ENCODE data around the gene LAMC2. TPM values are rescaled to one million over a fixed set of nuclear protein-coding genes. Genes with fewer than 3 reads are reported as not detected.

Gene LAMC2
- total RNA-seq, 2 experiments from 2014 or later, result not detected

GRCh38 chr1:183214021-183214970 is 28.2 kb downstream of the LAMC2 start:
- ChIA-PET POLR2A (no interaction called here), CTCF (no interaction called here)
- DNase-seq (no peak), ATAC-seq (no peak)
- no peaks in the 10 kb centered on the region for H3K36me3 Mint-ChIP-seq (ENCODE audit: low read depth)
- H3K27me3 Mint-ChIP-seq, result peaks cover 1% of the 10 kb centered on the region
- H3K27ac Mint-ChIP-seq, result no peak overlapping the region
- TF ChIP-seq CTCF (IDR thresholded peaks at IDR 0.05), result no peak
- intact Hi-C loops (cut with micrococcal nuclease), result no loop called here
- H3K4me1 Mint-ChIP-seq (ENCODE audit: low read depth), result peaks cover 16% of the 10 kb centered on the region
- H3K4me3 Mint-ChIP-seq, result no peak overlapping the region
- H3K9me3 Mint-ChIP-seq, result no peaks in the 10 kb centered on the region

GRCh38 chr1:183215076-183215720 is 29.1 kb downstream of the LAMC2 start:
- Mint-ChIP-seq H3K27me3 (peaks cover 1% of the 10 kb centered on the region), H3K4me3 (no peak overlapping the region), H3K27ac (no peak overlapping the region), H3K36me3 (ENCODE audit: low read depth) (no peaks in the 10 kb centered on the region), H3K9me3 (no peaks in the 10 kb centered on the region), H3K4me1 (ENCODE audit: low read depth) (peaks cover 22% of the 10 kb centered on the region)
- POLR2A ChIA-PET, result no interaction called here
- CTCF ChIA-PET, result no interaction called here
- no peak for ATAC-seq
- intact Hi-C loops (cut with micrococcal nuclease), result no loop called here
- DNase-seq, result no peak
- TF ChIP-seq CTCF (IDR thresholded peaks at IDR 0.05), result no peak

GRCh38 chr1:183215936-183216335 is 29.9 kb downstream of the LAMC2 start:
- H3K36me3 Mint-ChIP-seq (ENCODE audit: low read depth), result no peaks in the 10 kb centered on the region
- H3K27ac Mint-ChIP-seq, result no peak overlapping the region
- CTCF ChIA-PET, result no interaction called here
- DNase-seq (no peak), ATAC-seq (no peak)
- H3K9me3 Mint-ChIP-seq, result no peaks in the 10 kb centered on the region
- POLR2A ChIA-PET, result interaction anchor here (1.8 kb wide), 1 partner anchor 10 kb away, joined by 4 read pairs; no protein-coding TSS in a partner anchor
- intact Hi-C loops (cut with micrococcal nuclease), result no loop called here
- no peak overlapping the region for H3K4me3 Mint-ChIP-seq
- H3K27me3 Mint-ChIP-seq, result peaks cover 1% of the 10 kb centered on the region
- H3K4me1 Mint-ChIP-seq (ENCODE audit: low read depth), result peaks cover 22% of the 10 kb centered on the region
- TF ChIP-seq CTCF (IDR thresholded peaks at IDR 0.05), result no peak

- peaks cover 22% of the 10 kb centered on the region for H3K4me1 Mint-ChIP-seq (ENCODE audit: low read depth)
- CTCF ChIA-PET, result no interaction called here
- H3K4me3 Mint-ChIP-seq, result no peak overlapping the region
- POLR2A ChIA-PET, result no interaction called here
- no peak for TF ChIP-seq CTCF (IDR thresholded peaks at IDR 0.05)
- H3K27ac Mint-ChIP-seq, result no peak overlapping the region
- ATAC-seq (no peak), DNase-seq (no peak)
- intact Hi-C loops (cut with micrococcal nuclease), result no loop called here
- H3K27me3 Mint-ChIP-seq, result peaks cover 1% of the 10 kb centered on the region
- H3K9me3 Mint-ChIP-seq, result no peaks in the 10 kb centered on the region
- H3K36me3 Mint-ChIP-seq (ENCODE audit: low read depth), result no peaks in the 10 kb centered on the region
These were observed 32.1 kb downstream of the LAMC2 start for GRCh38 chr1:183218027-183218618.
